Hematopoietic multipotent progenitor cell treated with erythropoietin and hydrocortisone succinate and interleukin-3 and kit ligand, for 15 days (in vitro differentiated cells): ENCODE measurements around the gene SEC62.

ENCODE experiments used
- DNase-seq: peaks from one replicate; pipeline ENCODE4 v3.0.0-alpha.2; 2015; ENCODE audit warnings: low spot score

Gene SEC62

DNA sequence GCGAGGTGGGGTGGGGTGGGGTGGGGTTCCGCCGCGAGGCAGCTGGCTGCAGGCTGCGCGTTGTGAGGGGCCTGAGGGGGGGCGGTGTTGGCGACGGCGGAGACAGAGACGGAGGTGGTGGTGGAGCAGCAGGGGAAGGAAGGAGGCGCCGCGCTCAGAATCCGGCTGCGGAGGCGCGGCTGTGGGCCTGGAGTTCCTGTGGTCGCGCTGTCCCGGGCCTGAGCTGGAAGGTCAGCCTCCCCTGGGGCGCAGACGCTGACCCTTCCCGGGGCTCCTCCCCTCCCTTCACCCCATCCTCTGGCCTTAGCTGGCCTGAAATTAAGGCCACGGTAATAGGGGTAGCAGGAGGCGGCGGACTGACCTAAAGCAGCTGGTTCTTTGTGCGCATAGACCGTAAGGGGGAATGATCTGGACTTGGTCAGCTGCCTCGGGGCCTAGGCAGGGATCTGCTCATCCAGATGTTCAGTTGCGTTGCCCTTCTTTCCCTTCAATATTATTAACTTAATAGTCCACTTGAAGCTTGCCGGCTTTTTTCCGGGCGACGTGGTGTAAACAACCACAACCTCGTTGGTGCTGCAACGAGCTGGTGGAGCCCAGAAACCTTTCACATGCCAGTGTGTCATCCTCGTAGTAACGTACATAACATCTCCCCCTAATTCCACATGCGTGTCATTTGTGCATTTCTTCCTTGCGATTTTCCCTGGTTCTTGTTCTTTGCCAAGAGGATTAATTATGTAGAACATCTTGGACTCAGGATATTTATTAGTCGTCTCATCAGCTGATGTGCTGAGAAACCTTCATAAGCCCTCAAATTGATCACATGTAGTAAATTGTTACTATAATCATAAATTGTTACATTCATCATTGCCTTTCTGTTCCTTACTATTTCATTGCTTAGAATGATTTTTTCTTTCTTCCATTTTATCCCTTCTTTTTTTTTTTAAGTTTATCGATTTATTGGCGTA is 626 bp downstream of the SEC62 start:
- DNase-seq: peak; percentile 68

DNA sequence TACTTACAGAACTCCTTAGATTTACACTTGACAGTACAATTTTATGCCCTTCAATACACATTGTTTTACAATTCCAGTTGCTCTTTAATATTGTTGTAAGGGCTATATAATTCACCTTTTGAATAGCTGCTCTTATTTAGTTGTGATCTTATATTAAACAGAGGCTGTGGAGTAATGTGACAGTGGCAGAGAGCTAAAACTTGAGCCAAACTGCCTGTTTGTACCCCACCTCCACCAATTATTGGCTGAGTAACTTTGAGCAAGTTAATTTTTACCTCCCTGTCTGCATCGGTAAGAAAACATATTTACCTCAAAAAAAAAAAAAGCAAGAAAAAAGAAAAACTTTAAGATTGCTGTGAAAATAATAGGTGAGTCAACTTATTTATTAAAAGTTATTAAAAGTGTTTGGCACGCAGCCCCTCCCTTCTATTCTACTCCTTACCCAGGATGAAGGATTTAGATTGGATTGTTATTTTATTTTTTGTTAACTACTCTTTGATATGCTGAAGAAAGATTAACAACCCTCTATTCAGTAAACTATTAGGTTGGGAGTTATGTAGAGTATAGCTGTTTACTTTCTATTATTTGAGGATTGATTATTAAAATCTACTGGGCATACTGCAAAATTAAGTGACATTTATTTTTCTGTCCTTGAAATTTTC is 1.7 kb downstream of the SEC62 start:
- no peak for DNase-seq

GRCh38 chr3:169969174-169970095 is 2.8 kb downstream of the SEC62 start:
- DNase-seq: peak; percentile 16

- no peak for DNase-seq
These were observed 4.2 kb downstream of the SEC62 start for GRCh38 chr3:169970847-169971246.

- no peak for DNase-seq
These were observed 4.9 kb downstream of the SEC62 start for GRCh38 chr3:169971522-169971921.

GRCh38 chr3:169980055-169980454 is 13.4 kb downstream of the SEC62 start:
- DNase-seq: no peak

DNA sequence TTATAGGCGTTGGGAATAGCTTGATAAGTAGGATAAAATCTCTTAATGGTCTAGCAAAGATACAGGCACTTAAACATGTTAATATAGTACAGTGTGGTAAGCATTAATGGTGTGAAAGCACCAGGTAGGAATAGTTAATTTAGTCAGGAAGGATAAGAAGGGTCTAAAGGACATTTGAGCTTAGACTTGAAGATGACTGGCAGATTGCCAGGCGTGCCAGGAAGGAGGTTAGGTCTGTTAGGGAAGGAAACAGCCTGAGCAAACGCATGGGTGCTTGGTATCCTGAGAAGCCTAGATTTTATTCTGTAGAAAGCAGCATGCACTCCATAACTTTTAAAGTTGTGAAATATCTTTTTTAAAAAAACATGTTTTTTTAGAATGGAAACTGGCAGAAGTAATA is 17.7 kb downstream of the SEC62 start:
- peak; percentile 34 for DNase-seq

DNA sequence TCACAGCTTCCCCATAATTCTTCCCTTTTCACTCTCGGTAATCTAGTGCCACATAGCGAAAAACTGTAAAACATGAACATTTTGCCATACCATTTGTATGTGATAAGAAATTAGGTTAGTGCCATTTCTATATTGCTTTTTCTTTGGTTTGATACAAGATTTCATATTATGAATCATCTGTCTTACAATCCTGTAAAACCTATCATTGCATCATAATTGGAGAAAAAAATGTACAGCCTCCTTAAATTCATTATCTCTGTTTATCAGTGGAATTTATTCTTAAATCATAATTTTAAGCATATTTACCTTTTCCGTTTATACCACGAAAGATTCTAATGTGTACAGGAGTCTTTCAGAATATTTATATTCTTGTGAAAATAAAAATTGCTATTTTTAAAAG is 23.8 kb downstream of the SEC62 start:
- DNase-seq: no peak

DNA sequence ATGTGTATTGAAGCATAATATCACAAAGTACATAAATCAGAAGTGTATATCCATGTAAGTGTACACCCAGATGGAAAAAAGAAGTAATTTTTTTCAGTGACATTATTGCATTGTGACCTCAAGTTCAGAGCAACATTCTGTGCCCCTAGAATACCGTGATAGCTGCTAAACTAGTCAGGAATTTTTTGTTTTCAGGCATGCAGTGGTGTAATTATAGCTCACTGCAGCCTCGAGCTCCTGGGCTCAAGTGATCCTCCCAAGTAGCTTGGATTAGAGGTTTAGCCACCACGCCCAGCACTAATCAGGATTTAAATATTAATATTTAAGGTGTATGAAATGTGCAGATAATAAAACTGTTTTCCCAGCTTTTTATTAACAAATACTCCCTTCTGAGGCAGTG is 25.5 kb downstream of the SEC62 start:
- DNase-seq: no peak

DNA sequence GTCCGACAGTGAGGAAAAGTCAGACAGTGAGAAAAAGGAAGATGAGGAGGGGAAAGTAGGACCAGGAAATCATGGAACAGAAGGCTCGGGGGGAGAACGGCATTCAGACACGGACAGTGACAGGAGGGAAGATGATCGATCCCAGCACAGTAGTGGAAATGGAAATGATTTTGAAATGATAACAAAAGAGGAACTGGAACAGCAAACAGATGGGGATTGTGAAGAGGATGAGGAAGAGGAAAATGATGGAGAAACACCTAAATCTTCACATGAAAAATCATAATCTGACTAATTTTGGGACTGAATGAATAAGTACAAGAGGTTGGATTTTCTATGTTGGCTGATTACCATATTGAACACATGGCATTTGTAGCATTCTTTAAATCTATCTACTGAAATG is 26.2 kb downstream of the SEC62 start:
- no peak for DNase-seq

- DNase-seq: no peak
These were observed 27.2 kb downstream of the SEC62 start for GRCh38 chr3:169993761-169994160.

DNA sequence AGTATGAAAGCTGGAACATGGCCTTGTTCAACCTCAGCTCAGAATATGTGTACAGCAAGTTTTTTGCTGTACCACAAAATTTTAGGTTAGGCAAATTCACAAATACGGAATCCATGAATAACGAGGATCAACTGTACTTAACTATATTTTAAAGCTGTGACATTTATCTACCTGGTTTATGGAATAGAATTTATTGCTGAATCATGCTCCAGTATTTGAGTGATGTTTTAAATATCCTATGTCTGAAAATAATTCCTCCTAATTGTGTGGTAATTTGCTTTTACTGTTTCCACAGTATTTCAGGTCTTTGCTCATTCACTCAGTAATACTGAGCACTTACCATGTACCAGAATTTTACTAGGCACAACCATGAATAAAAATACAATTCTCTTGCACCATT is 29.5 kb downstream of the SEC62 start:
- no peak for DNase-seq

DNA sequence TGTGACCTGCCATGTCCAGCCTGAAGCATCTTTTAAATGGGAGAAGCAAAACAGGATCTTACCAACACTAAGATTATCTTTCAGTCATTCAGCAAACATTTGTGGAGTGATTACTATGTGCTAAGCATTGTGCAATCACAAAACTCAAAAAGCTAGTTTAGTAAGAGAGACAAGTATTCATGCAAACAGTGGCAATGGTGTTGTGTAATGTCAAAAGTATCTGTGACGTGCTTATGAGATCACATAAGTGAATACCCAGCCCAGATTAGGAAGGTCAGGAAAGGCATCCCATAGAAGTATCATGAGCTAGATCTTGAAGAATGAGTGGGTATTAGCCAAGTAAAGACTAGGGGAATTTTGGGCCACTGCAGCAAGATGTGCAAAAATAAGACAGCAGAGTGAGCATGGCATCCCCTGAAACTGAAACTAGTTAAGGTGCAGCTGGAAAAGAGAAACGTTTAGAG is 32.1 kb downstream of the SEC62 start:
- no peak for DNase-seq

DNA sequence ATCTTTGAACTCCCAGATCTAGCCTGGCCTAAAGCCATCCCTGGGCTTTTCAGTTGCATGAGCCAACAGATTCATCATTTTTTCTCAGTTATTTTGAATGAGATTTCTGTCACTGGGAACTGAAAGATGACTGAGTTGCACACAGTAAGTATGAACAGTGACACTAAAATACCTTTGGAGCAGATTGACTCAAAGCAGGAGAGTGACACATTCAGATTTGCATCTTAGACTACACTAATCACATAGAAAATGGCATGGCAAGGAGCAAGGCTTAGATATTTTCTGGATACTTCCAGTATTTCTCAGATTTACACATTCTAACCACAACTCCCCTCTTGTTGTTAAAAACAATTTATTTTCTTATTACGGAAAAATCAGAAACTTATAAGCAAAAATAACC is 32.8 kb downstream of the SEC62 start:
- no peak for DNase-seq

GRCh38 chr3:170000051-170000450 is 33.4 kb downstream of the SEC62 start:
- DNase-seq: no peak

DNA sequence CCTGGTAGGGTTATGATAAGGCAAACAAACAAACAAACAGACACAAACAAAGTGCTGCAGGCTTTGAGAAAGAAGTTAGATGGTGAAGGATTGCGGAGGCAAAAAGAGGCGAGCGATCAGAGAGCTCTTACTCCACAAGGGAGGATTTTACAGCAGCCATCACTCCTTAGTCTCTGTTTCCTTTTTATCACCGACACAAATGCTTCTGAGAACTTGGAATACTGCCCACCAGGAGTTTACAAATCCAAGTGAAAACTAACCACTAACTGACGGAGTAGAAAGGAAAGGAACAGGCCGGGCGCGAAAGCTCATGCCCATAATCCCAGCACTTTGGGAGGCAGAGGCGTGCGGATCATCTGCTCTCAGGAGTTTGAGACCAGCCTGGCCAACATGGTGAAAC is 35.6 kb downstream of the SEC62 start:
- DNase-seq: no peak

GRCh38 chr3:170002879-170003278 is 36.3 kb downstream of the SEC62 start:
- no peak for DNase-seq

- no peak for DNase-seq
These were observed 37.3 kb downstream of the SEC62 start for GRCh38 chr3:170003881-170004356.

GRCh38 chr3:170007031-170007663 is 40.5 kb downstream of the SEC62 start:
- no peak for DNase-seq

- DNase-seq: no peak
These were observed 43.9 kb downstream of the SEC62 start for GRCh38 chr3:170010498-170010897.

DNA sequence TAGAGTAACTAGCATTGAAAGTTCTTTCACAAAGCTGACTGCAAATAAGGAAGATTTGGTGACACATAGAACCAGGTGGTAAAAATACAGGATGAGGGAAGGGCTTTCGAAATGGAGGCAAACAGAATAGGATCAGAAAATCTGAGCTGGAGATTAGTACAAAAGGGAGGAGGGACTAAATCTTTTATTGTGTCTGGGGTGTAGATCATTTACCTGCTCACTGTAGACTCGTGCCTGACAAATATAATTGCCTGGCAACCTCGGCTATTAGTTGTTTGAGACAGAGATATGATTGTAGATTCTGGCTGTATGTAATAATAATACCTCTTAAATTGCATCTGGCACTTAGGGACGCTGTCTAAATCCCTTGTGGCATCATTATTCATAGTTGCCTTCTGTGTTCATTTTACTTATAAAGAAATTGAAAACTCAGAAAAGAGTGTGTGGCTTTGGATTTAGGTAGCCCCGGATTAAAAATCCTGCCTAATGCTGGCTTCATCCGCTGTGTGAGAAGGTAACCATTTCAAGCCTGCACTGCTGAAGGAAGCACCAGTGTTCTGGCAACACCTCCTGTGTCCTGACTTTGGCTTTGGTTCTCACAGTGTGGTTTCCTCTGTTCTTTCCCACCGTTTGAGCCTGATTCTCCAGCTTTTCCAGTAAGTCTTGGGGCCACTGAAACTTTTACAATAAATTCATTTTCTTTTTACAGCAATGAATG is 46.2 kb downstream of the SEC62 start:
- no peak for DNase-seq
